ENCODE data around the gene ZNF100. TPM values are rescaled to one million over a fixed set of nuclear protein-coding genes. Genes with fewer than 3 reads are reported as not detected.
"Not testable (repeated sequence)": the region's sequence is repeated elsewhere in the genome, so short reads cannot be mapped to it uniquely, and the experiment has no call there.

The ZNF100 gene
- total RNA-seq, 1 experiment from 2014 or later, result 8.7 TPM

GRCh38 chr19:21705393-21705792 is 62.0 kb downstream of the ZNF100 start:
- DNase-seq (ENCODE audit: low read depth), result no peak

GRCh38 chr19:21704320-21704719 is 63.1 kb downstream of the ZNF100 start:
- no peak for DNase-seq (ENCODE audit: low read depth)

GRCh38 chr19:21699197-21699596 is 68.2 kb downstream of the ZNF100 start:
- DNase-seq (ENCODE audit: low read depth), result no peak

- DNase-seq (ENCODE audit: low read depth), result no peak
These were observed 69.2 kb downstream of the ZNF100 start for GRCh38 chr19:21698215-21698614.

- DNase-seq (ENCODE audit: low read depth), result no peak
These were observed 69.7 kb downstream of the ZNF100 start for GRCh38 chr19:21697698-21698097.

- no peak for DNase-seq (ENCODE audit: low read depth)
These were observed 73.0 kb downstream of the ZNF100 start for GRCh38 chr19:21694171-21694906.

- no peak for DNase-seq (ENCODE audit: low read depth)
These were observed 74.0 kb downstream of the ZNF100 start for GRCh38 chr19:21693399-21693798.

GRCh38 chr19:21691661-21692060 is 75.7 kb downstream of the ZNF100 start:
- DNase-seq (ENCODE audit: low read depth), result no peak

- no peak for DNase-seq (ENCODE audit: low read depth)
These were observed 78.9 kb downstream of the ZNF100 start for GRCh38 chr19:21688464-21688863.

- DNase-seq (ENCODE audit: low read depth), result no peak
These were observed 86.7 kb downstream of the ZNF100 start for GRCh38 chr19:21680671-21681070.

GRCh38 chr19:21680026-21680425 is 87.4 kb downstream of the ZNF100 start:
- no peak for DNase-seq (ENCODE audit: low read depth)

- DNase-seq (ENCODE audit: low read depth), result no peak
These were observed 89.5 kb downstream of the ZNF100 start for GRCh38 chr19:21677696-21678418.

GRCh38 chr19:21674454-21674853 is 92.9 kb downstream of the ZNF100 start:
- DNase-seq (ENCODE audit: low read depth), result no peak

GRCh38 chr19:21673479-21673878 is 93.9 kb downstream of the ZNF100 start:
- DNase-seq (ENCODE audit: low read depth), result not testable (repeated sequence)

Small RNA genes lying within 50 kb of the gene (small RNA-seq; reads per million reads assigned to genes)
- gene VN1R84P, result not detected

Other genes starting within 250 kb of the ZNF100 start
- 3.0 and 3.3 TPM in 2 replicates for gene ZNF43, start 68.6 kb upstream of the ZNF100 start, total RNA-seq (2014; rRNA removed; shearing (Covaris generic))
- 0.74 TPM in 1 of 2 replicates, not detected in the other for gene ZNF208, start 243.4 kb upstream of the ZNF100 start, total RNA-seq (2014; rRNA removed; shearing (Covaris generic))